HEK293 (cell line): ENCODE results near the gene SCARB2.

Source experiments
- CTCF ChIA-PET: fragments of 350-600 bp; formaldehyde crosslinking; extraction: SDS; loops from one replicate; lab custom pipeline; 2021; ENCODE audit warnings: antibody characterized with exemption; lab: Yijun Ruan, JAX
- POLR2A ChIA-PET: fragments of 300-600 bp; formaldehyde crosslinking; extraction: SDS; loops from one replicate; lab custom pipeline; 2020; ENCODE audit warnings: antibody characterized with exemption, inconsistent platforms; lab: Yijun Ruan, JAX
- H3K27ac ChIP-seq: fragments of 200-500 bp; sonication (Bioruptor generic); 2 replicates; pipeline ENCODE4 v1.5.1; 2014; ENCODE audit warnings: low read depth, low read length, control low read depth, inconsistent platforms; ENCODE audit errors: extremely low read depth
- H3K36me3 ChIP-seq, 2 experiments: fragments of 200-500 bp in 1 of 2; sonication (Bioruptor generic) in 1 of 2; 1 replicate in 1 of 2; 2 replicates in 1 of 2; pipeline ENCODE4 v1.5.1; 2014 to 2017; ENCODE audit warnings: inconsistent platforms in 2 of 2, low read length in 2 of 2; ENCODE audit not compliant: control insufficient read depth in 2 of 2, insufficient read depth in 1 of 2
- H3K4me1 ChIP-seq: fragments of 200-500 bp; sonication (Bioruptor generic); 2 replicates; pipeline ENCODE4 v1.5.1; 2014; ENCODE audit warnings: mild to moderate bottlenecking, low read length, inconsistent platforms; ENCODE audit not compliant: control insufficient read depth, insufficient read depth
- H3K4me3 ChIP-seq: 2 replicates; pipeline ENCODE4 v1.5.1; 2011; ENCODE audit warnings: low read depth, mild to moderate bottlenecking, control low read depth, low read length, moderate library complexity
- H3K9me3 ChIP-seq: fragments of 200-500 bp; sonication (Bioruptor generic); 2 replicates; pipeline ENCODE4 v1.5.1; 2014; ENCODE audit warnings: low read depth, low read length, inconsistent platforms; ENCODE audit not compliant: control insufficient read depth, insufficient read depth
- BCL11B ChIP-seq: fragments of 450-650 bp; formaldehyde crosslinking; IDR thresholded peaks from 2 replicates; pipeline ENCODE4 v1.5.1; 2016; ENCODE audit warnings: low read depth, missing biosample characterization, missing genetic modification characterization
- EGR2 ChIP-seq: fragments of 450-650 bp; formaldehyde crosslinking; IDR thresholded peaks from 2 replicates; pipeline ENCODE4 v1.5.1; 2016; ENCODE audit warnings: low read depth, missing biosample characterization, missing genetic modification characterization
- HOXA7 ChIP-seq: sonication (generic); formaldehyde crosslinking; IDR thresholded peaks from 2 replicates; pipeline ENCODE4 v1.8.1; 2022; ENCODE audit warnings: missing genetic modification reagents, borderline replicate concordance
- SCRT2 ChIP-seq: fragments of 450-650 bp; formaldehyde crosslinking; IDR thresholded peaks from 2 replicates; pipeline ENCODE4 v1.5.1; 2016; ENCODE audit warnings: missing biosample characterization, missing genetic modification characterization
- TRIM28 ChIP-seq: IDR thresholded peaks from 2 replicates; pipeline ENCODE4 v1.6.1; 2011; ENCODE audit warnings: low read length, control low read depth, borderline replicate concordance
- ZBTB21 ChIP-seq: fragments of 450-650 bp; formaldehyde crosslinking; IDR thresholded peaks from 2 replicates; pipeline ENCODE4 v1.5.1; 2017; ENCODE audit warnings: missing biosample characterization, missing genetic modification characterization
- ZNF114 ChIP-seq: fragments of 450-650 bp; formaldehyde crosslinking; IDR thresholded peaks from 2 replicates; pipeline ENCODE4 v1.5.0; 2017; ENCODE audit warnings: missing biosample characterization, missing genetic modification characterization
- ZNF157 ChIP-seq: fragments of 450-650 bp; formaldehyde crosslinking; IDR thresholded peaks from 2 replicates; pipeline ENCODE4 v1.5.1; 2016; ENCODE audit warnings: missing biosample characterization, missing genetic modification characterization
- ZNF175 ChIP-seq: fragments of 450-650 bp; formaldehyde crosslinking; IDR thresholded peaks from 2 replicates; pipeline ENCODE4 v1.5.1; 2016; ENCODE audit warnings: missing biosample characterization, missing genetic modification characterization
- ZNF202 ChIP-seq: fragments of 450-650 bp; formaldehyde crosslinking; IDR thresholded peaks from 2 replicates; pipeline ENCODE4 v1.5.1; 2016; ENCODE audit warnings: missing biosample characterization, missing genetic modification characterization, borderline replicate concordance
- ZNF214 ChIP-seq: fragments of 450-650 bp; formaldehyde crosslinking; IDR thresholded peaks from 2 replicates; pipeline ENCODE4 v1.5.1; 2017; ENCODE audit warnings: missing biosample characterization, mild to moderate bottlenecking, missing genetic modification characterization, borderline replicate concordance
- ZNF354C ChIP-seq: fragments of 450-650 bp; formaldehyde crosslinking; IDR thresholded peaks from 2 replicates; pipeline ENCODE4 v1.5.1; 2016; ENCODE audit warnings: missing biosample characterization, missing genetic modification characterization, low read depth, borderline replicate concordance
- ZNF501 ChIP-seq: fragments of 450-650 bp; formaldehyde crosslinking; IDR thresholded peaks from 2 replicates; pipeline ENCODE4 v1.5.1; 2016; ENCODE audit warnings: missing biosample characterization, missing genetic modification characterization
- ZNF514 ChIP-seq: fragments of 450-650 bp; formaldehyde crosslinking; IDR thresholded peaks from 2 replicates; pipeline ENCODE4 v1.5.1; 2016; ENCODE audit warnings: missing biosample characterization, missing genetic modification characterization
- ZNF571 ChIP-seq: fragments of 450-650 bp; formaldehyde crosslinking; IDR thresholded peaks from 2 replicates; pipeline ENCODE4 v1.5.0; 2017; ENCODE audit warnings: missing biosample characterization, missing genetic modification characterization
- ZNF626 ChIP-seq: fragments of 450-650 bp; sonication (Bioruptor Pico); formaldehyde crosslinking; IDR thresholded peaks from 2 replicates; pipeline ENCODE4 v1.5.1; 2018; ENCODE audit warnings: missing biosample characterization, missing genetic modification characterization, inconsistent platforms
- ZNF677 ChIP-seq: fragments of 450-650 bp; IDR thresholded peaks from 2 replicates; pipeline ENCODE4 v1.5.0; 2018; ENCODE audit warnings: missing biosample characterization, mild to moderate bottlenecking, missing genetic modification characterization, moderate library complexity
- ZNF707 ChIP-seq: fragments of 450-650 bp; formaldehyde crosslinking; IDR thresholded peaks from 2 replicates; pipeline ENCODE4 v1.5.1; 2016; ENCODE audit warnings: missing biosample characterization, missing genetic modification characterization
- ZNF768 ChIP-seq: fragments of 450-650 bp; formaldehyde crosslinking; IDR thresholded peaks from 2 replicates; pipeline ENCODE4 v1.5.1; 2018; ENCODE audit warnings: missing biosample characterization, mild to moderate bottlenecking, missing genetic modification characterization
- ZNF843 ChIP-seq: fragments of 450-650 bp; formaldehyde crosslinking; IDR thresholded peaks from 2 replicates; pipeline ENCODE4 v1.5.1; 2016; ENCODE audit warnings: missing biosample characterization, missing genetic modification characterization
- TF ChIP-seq, protein P1 (sequence below): fragments of 450-650 bp; formaldehyde crosslinking; IDR thresholded peaks from 2 replicates; pipeline ENCODE4 v1.5.1; 2017; ENCODE audit warnings: missing biosample characterization, missing genetic modification characterization
- TF ChIP-seq, protein P2 (sequence below): fragments of 450-650 bp; formaldehyde crosslinking; IDR thresholded peaks from 2 replicates; pipeline ENCODE4 v1.5.0; 2017; ENCODE audit warnings: missing biosample characterization, missing genetic modification characterization, borderline replicate concordance
- TF ChIP-seq, protein P3 (sequence below): fragments of 450-650 bp; formaldehyde crosslinking; IDR thresholded peaks from 2 replicates; pipeline ENCODE4 v1.5.1; 2016; ENCODE audit warnings: missing biosample characterization, missing genetic modification characterization
- TF ChIP-seq, protein P4 (sequence below): fragments of 450-650 bp; formaldehyde crosslinking; IDR thresholded peaks from 2 replicates; pipeline ENCODE4 v1.5.1; 2016; ENCODE audit warnings: missing biosample characterization, missing genetic modification characterization
- TF ChIP-seq, protein P5 (sequence below): fragments of 450-650 bp; formaldehyde crosslinking; IDR thresholded peaks from 2 replicates; pipeline ENCODE4 v1.5.1; 2016; ENCODE audit warnings: missing biosample characterization, missing genetic modification characterization, borderline replicate concordance

Gene SCARB2

DNA sequence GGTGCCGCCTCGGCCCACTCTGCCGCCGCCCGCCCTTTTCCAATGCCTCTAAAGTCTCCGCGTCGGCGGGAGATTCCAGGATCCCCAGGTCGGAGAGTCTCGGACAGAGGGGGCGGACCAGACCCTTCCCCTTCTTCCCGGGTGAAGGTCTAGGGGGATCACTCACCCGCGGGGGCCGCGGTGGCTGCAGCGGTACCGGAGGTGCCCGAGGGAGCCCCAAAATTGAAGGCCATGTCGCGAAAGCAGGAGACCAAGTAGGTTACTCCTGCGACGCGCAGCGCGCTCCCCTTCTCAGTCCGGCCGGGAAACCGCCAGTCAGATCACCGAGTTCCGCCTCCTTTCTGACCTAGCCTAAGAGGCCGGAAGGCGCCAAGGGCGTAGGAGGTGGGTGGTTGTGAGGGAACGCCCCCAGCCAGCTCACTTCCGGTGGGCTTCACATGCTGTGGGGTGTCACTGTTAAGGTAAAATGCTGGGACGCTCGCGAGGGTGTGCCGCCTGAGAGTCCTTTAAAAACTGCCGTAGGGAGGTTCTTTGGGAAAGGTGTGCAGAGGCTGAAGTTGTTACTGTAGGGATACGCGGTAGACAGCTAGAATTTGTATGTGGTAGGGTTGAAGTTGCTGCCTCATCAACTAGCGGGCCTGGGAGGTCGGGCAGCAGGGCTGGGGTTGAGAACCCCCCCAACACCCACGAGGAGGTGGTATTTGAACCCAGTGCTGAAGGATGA is 65.3 kb downstream of the SCARB2 start, which contains the start of gene NUP54:
NUP54 (minus strand) TSS at position 256 of the 724 bp plus-strand sequence; CDS start at position 233, 23 bp downstream.
- H3K4me1 ChIP-seq: no peaks in the 10 kb centered on the region; the same call in 1 of the 2 replicates
- peaks cover 0 to 8% of the 10 kb centered on the region in 2 experiments; a peak in 1 of 3 replicates for H3K36me3 ChIP-seq
- ChIA-PET CTCF (interaction anchor here (0.9 kb wide), 1 partner anchor 11 kb away, joined by 3 read pairs; no protein-coding TSS in a partner anchor), POLR2A (interaction anchor here (0.6 to 1.0 kb wide), 4 partner anchors 23 to 111 kb away, joined by 3 to 4 read pairs (median 3); no protein-coding TSS in a partner anchor)
- H3K27ac ChIP-seq: peak within 1 kb of the TSS; percentile 61
- no peaks in the 10 kb centered on the region for H3K9me3 ChIP-seq
- H3K4me3 ChIP-seq: peak within 1 kb of the TSS; percentile 92
- TF ChIP-seq ZNF707 (no peak), HOXA7 (CRISPR knock-in tag) (no peak), ZNF114 (no peak), EGR2 (tag by site-specific recombination) (peak; percentile 59; the same call in 1 of the 2 replicates), ZNF501 (tag by site-specific recombination) (peak; percentile 93), ZNF157 (tag by site-specific recombination) (no peak), ZNF354C (tag by site-specific recombination) (no peak), ZNF843 (tag by site-specific recombination) (no peak), ZNF571 (no peak), ZNF768 (tag by site-specific recombination) (no peak), ZNF175 (tag by site-specific recombination) (no peak), SCRT2 (tag by site-specific recombination) (0 out of 2 replicates have a peak, but pooled peaks have one; percentile 15), ZNF677 (tag by site-specific recombination) (no peak), ZNF626 (0 out of 2 replicates have a peak, but pooled peaks have one; percentile 61), ZNF514 (no peak), ZBTB21 (tag by site-specific recombination) (peak; percentile 50; the same call in 1 of the 2 replicates), ZNF214 (no peak), BCL11B (tag by site-specific recombination) (no peak), ZNF202 (tag by site-specific recombination) (no peak), TRIM28 (peak; percentile 33; the same call in 1 of the 2 replicates)
- TF ChIP-seq, protein P1, sequence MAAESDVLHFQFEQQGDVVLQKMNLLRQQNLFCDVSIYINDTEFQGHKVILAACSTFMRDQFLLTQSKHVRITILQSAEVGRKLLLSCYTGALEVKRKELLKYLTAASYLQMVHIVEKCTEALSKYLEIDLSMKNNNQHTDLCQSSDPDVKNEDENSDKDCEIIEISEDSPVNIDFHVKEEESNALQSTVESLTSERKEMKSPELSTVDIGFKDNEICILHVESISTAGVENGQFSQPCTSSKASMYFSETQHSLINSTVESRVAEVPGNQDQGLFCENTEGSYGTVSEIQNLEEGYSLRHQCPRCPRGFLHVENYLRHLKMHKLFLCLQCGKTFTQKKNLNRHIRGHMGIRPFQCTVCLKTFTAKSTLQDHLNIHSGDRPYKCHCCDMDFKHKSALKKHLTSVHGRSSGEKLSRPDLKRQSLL: no peak
- TF ChIP-seq, protein P2, sequence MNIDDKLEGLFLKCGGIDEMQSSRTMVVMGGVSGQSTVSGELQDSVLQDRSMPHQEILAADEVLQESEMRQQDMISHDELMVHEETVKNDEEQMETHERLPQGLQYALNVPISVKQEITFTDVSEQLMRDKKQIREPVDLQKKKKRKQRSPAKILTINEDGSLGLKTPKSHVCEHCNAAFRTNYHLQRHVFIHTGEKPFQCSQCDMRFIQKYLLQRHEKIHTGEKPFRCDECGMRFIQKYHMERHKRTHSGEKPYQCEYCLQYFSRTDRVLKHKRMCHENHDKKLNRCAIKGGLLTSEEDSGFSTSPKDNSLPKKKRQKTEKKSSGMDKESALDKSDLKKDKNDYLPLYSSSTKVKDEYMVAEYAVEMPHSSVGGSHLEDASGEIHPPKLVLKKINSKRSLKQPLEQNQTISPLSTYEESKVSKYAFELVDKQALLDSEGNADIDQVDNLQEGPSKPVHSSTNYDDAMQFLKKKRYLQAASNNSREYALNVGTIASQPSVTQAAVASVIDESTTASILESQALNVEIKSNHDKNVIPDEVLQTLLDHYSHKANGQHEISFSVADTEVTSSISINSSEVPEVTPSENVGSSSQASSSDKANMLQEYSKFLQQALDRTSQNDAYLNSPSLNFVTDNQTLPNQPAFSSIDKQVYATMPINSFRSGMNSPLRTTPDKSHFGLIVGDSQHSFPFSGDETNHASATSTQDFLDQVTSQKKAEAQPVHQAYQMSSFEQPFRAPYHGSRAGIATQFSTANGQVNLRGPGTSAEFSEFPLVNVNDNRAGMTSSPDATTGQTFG: no peak
- TF ChIP-seq, protein P3, sequence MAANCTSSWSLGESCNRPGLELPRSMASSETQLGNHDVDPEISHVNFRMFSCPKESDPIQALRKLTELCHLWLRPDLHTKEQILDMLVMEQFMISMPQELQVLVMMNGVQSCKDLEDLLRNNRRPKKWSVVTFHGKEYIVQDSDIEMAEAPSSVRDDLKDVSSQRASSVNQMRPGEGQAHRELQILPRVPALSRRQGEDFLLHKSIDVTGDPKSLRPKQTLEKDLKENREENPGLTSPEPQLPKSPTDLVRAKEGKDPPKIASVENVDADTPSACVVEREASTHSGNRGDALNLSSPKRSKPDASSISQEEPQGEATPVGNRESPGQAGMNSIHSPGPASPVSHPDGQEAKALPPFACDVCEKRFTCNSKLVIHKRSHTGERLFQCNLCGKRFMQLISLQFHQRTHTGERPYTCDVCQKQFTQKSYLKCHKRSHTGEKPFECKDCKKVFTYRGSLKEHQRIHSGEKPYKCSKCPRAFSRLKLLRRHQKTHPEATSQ (tag by site-specific recombination): 0 out of 2 replicates have a peak, but pooled peaks have one; percentile 59
- TF ChIP-seq, protein P4, sequence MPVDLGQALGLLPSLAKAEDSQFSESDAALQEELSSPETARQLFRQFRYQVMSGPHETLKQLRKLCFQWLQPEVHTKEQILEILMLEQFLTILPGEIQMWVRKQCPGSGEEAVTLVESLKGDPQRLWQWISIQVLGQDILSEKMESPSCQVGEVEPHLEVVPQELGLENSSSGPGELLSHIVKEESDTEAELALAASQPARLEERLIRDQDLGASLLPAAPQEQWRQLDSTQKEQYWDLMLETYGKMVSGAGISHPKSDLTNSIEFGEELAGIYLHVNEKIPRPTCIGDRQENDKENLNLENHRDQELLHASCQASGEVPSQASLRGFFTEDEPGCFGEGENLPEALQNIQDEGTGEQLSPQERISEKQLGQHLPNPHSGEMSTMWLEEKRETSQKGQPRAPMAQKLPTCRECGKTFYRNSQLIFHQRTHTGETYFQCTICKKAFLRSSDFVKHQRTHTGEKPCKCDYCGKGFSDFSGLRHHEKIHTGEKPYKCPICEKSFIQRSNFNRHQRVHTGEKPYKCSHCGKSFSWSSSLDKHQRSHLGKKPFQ (tag by site-specific recombination): no peak
- TF ChIP-seq, protein P5, sequence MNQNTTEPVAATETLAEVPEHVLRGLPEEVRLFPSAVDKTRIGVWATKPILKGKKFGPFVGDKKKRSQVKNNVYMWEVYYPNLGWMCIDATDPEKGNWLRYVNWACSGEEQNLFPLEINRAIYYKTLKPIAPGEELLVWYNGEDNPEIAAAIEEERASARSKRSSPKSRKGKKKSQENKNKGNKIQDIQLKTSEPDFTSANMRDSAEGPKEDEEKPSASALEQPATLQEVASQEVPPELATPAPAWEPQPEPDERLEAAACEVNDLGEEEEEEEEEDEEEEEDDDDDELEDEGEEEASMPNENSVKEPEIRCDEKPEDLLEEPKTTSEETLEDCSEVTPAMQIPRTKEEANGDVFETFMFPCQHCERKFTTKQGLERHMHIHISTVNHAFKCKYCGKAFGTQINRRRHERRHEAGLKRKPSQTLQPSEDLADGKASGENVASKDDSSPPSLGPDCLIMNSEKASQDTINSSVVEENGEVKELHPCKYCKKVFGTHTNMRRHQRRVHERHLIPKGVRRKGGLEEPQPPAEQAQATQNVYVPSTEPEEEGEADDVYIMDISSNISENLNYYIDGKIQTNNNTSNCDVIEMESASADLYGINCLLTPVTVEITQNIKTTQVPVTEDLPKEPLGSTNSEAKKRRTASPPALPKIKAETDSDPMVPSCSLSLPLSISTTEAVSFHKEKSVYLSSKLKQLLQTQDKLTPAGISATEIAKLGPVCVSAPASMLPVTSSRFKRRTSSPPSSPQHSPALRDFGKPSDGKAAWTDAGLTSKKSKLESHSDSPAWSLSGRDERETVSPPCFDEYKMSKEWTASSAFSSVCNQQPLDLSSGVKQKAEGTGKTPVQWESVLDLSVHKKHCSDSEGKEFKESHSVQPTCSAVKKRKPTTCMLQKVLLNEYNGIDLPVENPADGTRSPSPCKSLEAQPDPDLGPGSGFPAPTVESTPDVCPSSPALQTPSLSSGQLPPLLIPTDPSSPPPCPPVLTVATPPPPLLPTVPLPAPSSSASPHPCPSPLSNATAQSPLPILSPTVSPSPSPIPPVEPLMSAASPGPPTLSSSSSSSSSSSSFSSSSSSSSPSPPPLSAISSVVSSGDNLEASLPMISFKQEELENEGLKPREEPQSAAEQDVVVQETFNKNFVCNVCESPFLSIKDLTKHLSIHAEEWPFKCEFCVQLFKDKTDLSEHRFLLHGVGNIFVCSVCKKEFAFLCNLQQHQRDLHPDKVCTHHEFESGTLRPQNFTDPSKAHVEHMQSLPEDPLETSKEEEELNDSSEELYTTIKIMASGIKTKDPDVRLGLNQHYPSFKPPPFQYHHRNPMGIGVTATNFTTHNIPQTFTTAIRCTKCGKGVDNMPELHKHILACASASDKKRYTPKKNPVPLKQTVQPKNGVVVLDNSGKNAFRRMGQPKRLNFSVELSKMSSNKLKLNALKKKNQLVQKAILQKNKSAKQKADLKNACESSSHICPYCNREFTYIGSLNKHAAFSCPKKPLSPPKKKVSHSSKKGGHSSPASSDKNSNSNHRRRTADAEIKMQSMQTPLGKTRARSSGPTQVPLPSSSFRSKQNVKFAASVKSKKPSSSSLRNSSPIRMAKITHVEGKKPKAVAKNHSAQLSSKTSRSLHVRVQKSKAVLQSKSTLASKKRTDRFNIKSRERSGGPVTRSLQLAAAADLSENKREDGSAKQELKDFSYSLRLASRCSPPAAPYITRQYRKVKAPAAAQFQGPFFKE (tag by site-specific recombination): no peak
